ENCODE results near the gene OGFOD2.
"Not testable (repeated sequence)": the region's sequence is repeated elsewhere in the genome, so short reads cannot be mapped to it uniquely, and the experiment has no call there.

The OGFOD2 gene

GRCh38 chr12:123006977-123007376 is 31.9 kb downstream of the OGFOD2 start:
- DNase-seq, result no peak

- DNase-seq, result no peak
Measured at GRCh38 chr12:123010110-123010509, 35.1 kb downstream of the OGFOD2 start.

GRCh38 chr12:123010681-123011080 is 35.6 kb downstream of the OGFOD2 start:
- DNase-seq, result no peak

- DNase-seq, result no peak
Measured at GRCh38 chr12:123011701-123012100, 36.7 kb downstream of the OGFOD2 start.

- DNase-seq, result no peak
Measured at GRCh38 chr12:123013185-123014095, 38.4 kb downstream of the OGFOD2 start.

- not testable (repeated sequence) for DNase-seq
Measured at GRCh38 chr12:123014473-123014872, 39.4 kb downstream of the OGFOD2 start.

GRCh38 chr12:123017753-123018152 is 42.7 kb downstream of the OGFOD2 start:
- no peak for DNase-seq

GRCh38 chr12:123019841-123020138 is 44.7 kb downstream of the OGFOD2 start:
- no peak for DNase-seq

- no peak for DNase-seq
Measured at GRCh38 chr12:123021688-123022604, 46.9 kb downstream of the OGFOD2 start.

GRCh38 chr12:123022846-123023245 is 47.8 kb downstream of the OGFOD2 start:
- no peak for DNase-seq

GRCh38 chr12:123024819-123025391 is 49.9 kb downstream of the OGFOD2 start:
- DNase-seq, result no peak

GRCh38 chr12:123026094-123026853 is 51.2 kb downstream of the OGFOD2 start:
- DNase-seq, result no peak

GRCh38 chr12:123027726-123028445 is 52.8 kb downstream of the OGFOD2 start:
- DNase-seq, result no peak

- no peak for DNase-seq
Measured at GRCh38 chr12:123028475-123028874, 53.4 kb downstream of the OGFOD2 start.

GRCh38 chr12:123029550-123029949 is 54.5 kb downstream of the OGFOD2 start:
- no peak for DNase-seq
